T1000 (cell line): ENCODE data around the gene NPHP4.
A peak's percentile ranks its signal among the peaks of the same experiment; 100 is the strongest.

Experiments
- DNase-seq: peaks from one replicate; lab custom pipeline; 2025; ENCODE audit warnings: mixed read lengths; lab: John Stamatoyannopoulos, UW

NPHP4 gene

GRCh38 chr1:5992026-5992813, at the start of gene NPHP4:
Gene NPHP4, minus strand, starts transcription at chr1:5992425. Its CDS starts 6,136 bp downstream, at chr1:5986289.
- DNase-seq = peak; percentile 98

- DNase-seq = no peak
Measured at GRCh38 chr1:6041432-6042062, 49.3 kb upstream of the NPHP4 start.

- DNase-seq = no peak
Measured at GRCh38 chr1:6040861-6041415, 48.7 kb upstream of the NPHP4 start.

- DNase-seq = no peak
Measured at GRCh38 chr1:6040444-6040843, 48.2 kb upstream of the NPHP4 start.

GRCh38 chr1:6039031-6039430, 46.8 kb upstream of the NPHP4 start:
- no peak for DNase-seq

GRCh38 chr1:6038603-6039002, 46.4 kb upstream of the NPHP4 start:
- no peak for DNase-seq

- DNase-seq = peak; percentile 81
Measured at GRCh38 chr1:6037338-6037762, 45.1 kb upstream of the NPHP4 start.

- no peak for DNase-seq
Measured at GRCh38 chr1:6035719-6036118, 43.5 kb upstream of the NPHP4 start.

GRCh38 chr1:6035303-6035702, 43.1 kb upstream of the NPHP4 start:
- no peak for DNase-seq

GRCh38 chr1:6034750-6035096, 42.5 kb upstream of the NPHP4 start:
- DNase-seq = no peak

GRCh38 chr1:6033986-6034749, 41.9 kb upstream of the NPHP4 start:
- no peak for DNase-seq

- no peak for DNase-seq
Measured at GRCh38 chr1:6033124-6033523, 40.9 kb upstream of the NPHP4 start.

- DNase-seq = no peak
Measured at GRCh38 chr1:6030547-6031261, 38.5 kb upstream of the NPHP4 start.

GRCh38 chr1:6030132-6030531, 37.9 kb upstream of the NPHP4 start:
- no peak for DNase-seq

GRCh38 chr1:6029351-6029750, 37.1 kb upstream of the NPHP4 start:
- DNase-seq = no peak

- DNase-seq = no peak
Measured at GRCh38 chr1:6028042-6028850, 36.0 kb upstream of the NPHP4 start.

GRCh38 chr1:6027591-6027990, 35.4 kb upstream of the NPHP4 start:
- no peak for DNase-seq

GRCh38 chr1:6026095-6026809, 34.0 kb upstream of the NPHP4 start:
- no peak for DNase-seq

- DNase-seq = no peak
Measured at GRCh38 chr1:6025269-6026094, 33.3 kb upstream of the NPHP4 start.

GRCh38 chr1:6024376-6024775, 32.2 kb upstream of the NPHP4 start:
- no peak for DNase-seq
